Measurements from ENCODE around the gene ATG7.

GRCh38 chr3:11574981-11575669 is 302.9 kb downstream of the ATG7 start:
- no peak for TF ChIP-seq CTCF (IDR thresholded peaks at IDR 0.05)
- no peak for TF ChIP-seq POLR2A (IDR thresholded peaks at IDR 0.05)

All from heart left ventricle (tissue), 13 donors.